Gastroesophageal sphincter (tissue), 3 donors: ENCODE results near the gene NFIX.

Experiments
- CTCF ChIP-seq, 4 experiments: fragments of 200-600 bp in 2 of 4; fragments of 450-650 bp in 2 of 4; sonication (generic) in 1 of 4; IDR thresholded peaks; one replicate each; pipeline ENCODE4 v1.5.1; 2017 to 2019; ENCODE audit warnings: antibody characterized with exemption in 4 of 4, mild to moderate bottlenecking in 2 of 4, moderate library complexity in 2 of 4
- EP300 ChIP-seq: sonication (generic); formaldehyde crosslinking; IDR thresholded peaks from one replicate; pipeline ENCODE4 v1.6.1; 2017; ENCODE audit warnings: antibody characterized with exemption, mild to moderate bottlenecking
- POLR2A ChIP-seq, 2 donors: fragments of 450-650 bp; IDR thresholded peaks; one replicate each; pipeline ENCODE4 v1.6.1; 2017; ENCODE audit warnings: antibody characterized with exemption in 2 of 2, mild to moderate bottlenecking in 2 of 2, moderate library complexity in 1 of 2
- POLR2AphosphoS5 ChIP-seq: sonication (generic); formaldehyde crosslinking; IDR thresholded peaks from one replicate; pipeline ENCODE4 v1.6.1; 2017; ENCODE audit warnings: antibody characterized with exemption

GRCh38 chr19:13025819-13026456, 30.7 kb downstream of the NFIX start:
- no peak for TF ChIP-seq POLR2AphosphoS5
- TF ChIP-seq POLR2A (IDR thresholded peaks at IDR 0.05), result no peak
- no peak for TF ChIP-seq CTCF (IDR thresholded peaks at IDR 0.05)
- TF ChIP-seq EP300, result no peak
